Measurements from ENCODE around the gene CCDC127.
"Not testable (repeated sequence)": the region's sequence is repeated elsewhere in the genome, so short reads cannot be mapped to it uniquely, and the experiment has no call there.

The CCDC127 gene

DNA sequence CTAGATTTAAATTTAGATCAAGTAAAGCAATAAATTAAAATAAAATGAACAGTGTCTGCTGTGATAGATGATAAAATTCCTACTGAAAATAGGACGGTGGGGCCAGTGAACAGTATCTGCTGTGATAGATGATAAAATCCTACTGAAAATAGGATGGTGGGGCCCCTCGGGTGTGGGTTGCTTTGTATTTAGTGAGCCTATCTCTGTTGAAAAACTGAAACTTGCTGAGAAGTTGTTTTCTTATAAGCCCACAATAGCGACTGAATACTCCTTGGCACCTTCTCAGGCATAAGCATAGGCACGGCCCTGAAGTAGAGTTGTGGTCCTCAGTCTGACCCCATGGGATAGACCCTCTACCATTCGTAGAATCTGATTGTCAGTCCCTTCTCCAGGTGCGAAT is 5.8 kb upstream of the CCDC127 start:
- H3K36me3 Mint-ChIP-seq (ENCODE audit: low read depth): peaks cover 41% of the 10 kb centered on the region
- H3K4me1 Mint-ChIP-seq: peaks cover 24% of the 10 kb centered on the region
- H3K27me3 Mint-ChIP-seq (ENCODE audit: low read depth): no peaks in the 10 kb centered on the region
- H3K4me3 Mint-ChIP-seq: no peak overlapping the region
- H3K9me3 Mint-ChIP-seq: no peaks in the 10 kb centered on the region
- TF ChIP-seq CTCF (IDR thresholded peaks at IDR 0.05; ENCODE audit: unreplicated experiment in 3 of 3): no peak
- no peak overlapping the region for H3K27ac Mint-ChIP-seq

DNA sequence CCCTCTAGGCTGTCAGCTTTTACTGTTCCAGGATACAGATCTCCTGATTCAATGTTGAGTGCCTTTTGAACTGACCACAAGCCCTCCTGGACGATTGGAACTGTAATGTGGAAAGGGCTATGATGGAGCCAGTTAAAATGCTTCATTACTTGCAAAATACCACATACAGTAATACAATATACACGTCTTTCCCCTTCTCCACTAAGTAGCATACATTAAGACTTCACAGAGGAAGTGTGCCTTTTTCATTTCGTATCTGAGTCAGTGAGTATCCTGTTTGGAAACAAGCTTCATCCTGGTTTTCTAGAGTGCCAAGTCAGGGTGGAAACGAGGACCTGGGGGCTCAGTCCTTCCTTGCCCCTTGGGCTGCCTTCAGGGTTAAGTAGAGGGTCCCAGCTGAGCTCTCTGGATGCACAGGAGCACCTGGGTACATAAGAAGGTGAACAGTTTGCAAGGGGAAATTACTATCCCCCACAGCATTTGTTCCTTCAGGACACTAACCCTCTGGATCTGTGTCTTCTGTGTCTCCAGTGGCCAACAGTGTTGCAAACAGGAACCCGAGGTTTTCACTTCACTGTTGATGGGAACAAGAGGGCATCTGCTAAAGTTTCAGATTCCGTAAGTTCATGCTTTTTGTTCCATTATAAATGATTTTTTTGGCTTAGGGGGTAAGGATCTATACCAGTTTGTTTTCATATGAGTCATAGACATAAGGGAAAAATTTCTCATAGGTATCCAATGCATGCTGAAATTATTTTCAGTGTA is 5.2 kb upstream of the CCDC127 start:
- peaks cover 34% of the 10 kb centered on the region for H3K36me3 Mint-ChIP-seq (ENCODE audit: low read depth)
- not testable (repeated sequence) for H3K27ac Mint-ChIP-seq

DNA sequence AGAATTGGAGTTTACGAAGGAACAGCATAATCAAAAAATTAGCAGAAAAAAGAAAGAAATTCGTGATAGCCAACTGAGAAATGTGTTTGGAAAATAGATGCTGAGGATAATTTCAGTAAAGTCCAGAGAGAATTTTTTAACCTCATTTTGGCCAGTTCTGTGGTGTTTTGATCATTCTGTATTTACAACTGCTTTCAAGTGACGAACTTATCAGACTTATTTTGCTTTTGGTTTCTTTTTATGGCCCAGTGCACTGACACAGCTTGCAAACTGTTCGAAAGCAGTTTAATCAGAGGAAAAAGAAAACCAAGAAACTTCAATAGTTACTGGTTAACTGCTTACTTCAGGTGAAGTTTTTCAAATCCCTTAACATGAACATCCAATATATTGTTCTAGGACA is 2.0 kb upstream of the CCDC127 start:
- Mint-ChIP-seq H3K4me1 (peaks cover 40% of the 10 kb centered on the region), H3K27me3 (ENCODE audit: low read depth) (no peaks in the 10 kb centered on the region), H3K36me3 (ENCODE audit: low read depth) (peaks cover 20% of the 10 kb centered on the region), H3K4me3 (peak overlapping the region; percentile 93 to 99 (median 98)), H3K27ac (no peak overlapping the region), H3K9me3 (no peaks in the 10 kb centered on the region)
- TF ChIP-seq CTCF (IDR thresholded peaks at IDR 0.05; ENCODE audit: unreplicated experiment in 3 of 3): no peak

More for the DNA sequence above, 5.2 kb upstream of the CCDC127 start:
- not testable (repeated sequence) for H3K27me3 Mint-ChIP-seq (ENCODE audit: low read depth); H3K4me3 Mint-ChIP-seq; H3K9me3 Mint-ChIP-seq
- peaks cover 24% of the 10 kb centered on the region for H3K4me1 Mint-ChIP-seq

GRCh38 chr5:219460-219863 is 1.5 kb upstream of the CCDC127 start:
- Mint-ChIP-seq H3K9me3 (no peaks in the 10 kb centered on the region), H3K36me3 (ENCODE audit: low read depth) (peaks cover 17% of the 10 kb centered on the region), H3K27ac (peak overlapping the region in 2 of 3 experiments; percentile 81 to 95), H3K4me3 (peak overlapping the region; percentile 93 to 99 (median 98)), H3K4me1 (peaks cover 43% of the 10 kb centered on the region), H3K27me3 (ENCODE audit: low read depth) (no peaks in the 10 kb centered on the region)
- no peak for TF ChIP-seq CTCF (IDR thresholded peaks at IDR 0.05; ENCODE audit: unreplicated experiment in 3 of 3)

- H3K4me1 Mint-ChIP-seq: peaks cover 47% of the 10 kb centered on the region
- no peak for TF ChIP-seq CTCF (IDR thresholded peaks at IDR 0.05; ENCODE audit: unreplicated experiment in 3 of 3)
- H3K27ac Mint-ChIP-seq: peak overlapping the region; percentile 81 to 95 (median 88)
- no peaks in the 10 kb centered on the region for H3K27me3 Mint-ChIP-seq (ENCODE audit: low read depth)
- no peaks in the 10 kb centered on the region for H3K9me3 Mint-ChIP-seq
- peaks cover 22% of the 10 kb centered on the region for H3K36me3 Mint-ChIP-seq (ENCODE audit: low read depth)
- H3K4me3 Mint-ChIP-seq: peak overlapping the region; percentile 94 to 99 (median 98)
Measured at GRCh38 chr5:218457-219291, 721 bp upstream of the CCDC127 start.

GRCh38 chr5:216076-216475 is 1.9 kb downstream of the CCDC127 start:
- Mint-ChIP-seq H3K4me1 (peaks cover 39% of the 10 kb centered on the region), H3K36me3 (ENCODE audit: low read depth) (peaks cover 23% of the 10 kb centered on the region), H3K4me3 (peak overlapping the region in 2 of 3 experiments; percentile 26 to 56)
- not testable (repeated sequence) for H3K27ac Mint-ChIP-seq; H3K9me3 Mint-ChIP-seq; H3K27me3 Mint-ChIP-seq (ENCODE audit: low read depth)

DNA sequence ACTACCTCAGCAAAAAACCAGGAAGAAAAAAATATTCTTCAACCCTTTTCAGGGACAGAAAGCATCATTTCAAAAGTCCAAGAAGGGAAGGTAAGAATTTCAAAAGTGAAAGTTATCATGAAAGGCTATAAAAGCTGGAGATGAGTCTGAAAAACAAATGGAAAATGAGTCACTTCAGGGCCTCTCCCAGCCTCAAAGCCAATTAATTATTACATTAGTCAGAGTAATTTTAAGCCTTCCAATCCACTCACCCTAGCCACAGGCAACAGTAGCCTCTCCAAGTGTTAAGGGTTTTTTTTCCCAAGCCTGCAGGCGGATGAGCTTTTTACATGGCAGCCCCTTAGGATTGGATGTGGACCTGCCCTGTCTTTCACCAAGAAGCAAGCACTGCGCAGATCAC is 2.7 kb downstream of the CCDC127 start:
- not testable (repeated sequence) for H3K27me3 Mint-ChIP-seq (ENCODE audit: low read depth); H3K9me3 Mint-ChIP-seq; H3K27ac Mint-ChIP-seq
- H3K36me3 Mint-ChIP-seq (ENCODE audit: low read depth): peaks cover 23% of the 10 kb centered on the region
- H3K4me3 Mint-ChIP-seq: peak overlapping the region; percentile 56 to 80 (median 78)
- H3K4me1 Mint-ChIP-seq: peaks cover 37% of the 10 kb centered on the region
